HL-60 (cell line): Measurements from ENCODE around the gene PCSK9.

Experiments
- DNase-seq, 2 experiments: peaks; one replicate each; pipeline ENCODE4 v3.0.0-alpha.2; 2010 to 2020; ENCODE audit warnings: low read depth in 1 of 2, low spot score in 1 of 2
- H3K27ac ChIP-seq: fragments of 250-450 bp; sonication (Bioruptor Pico); replicated peaks from 2 replicates; pipeline ENCODE4 v1.5.1; 2020; ENCODE audit warnings: mild to moderate bottlenecking, moderate library complexity
- H3K27me3 ChIP-seq: fragments of 250-450 bp; sonication (Bioruptor Pico); 2 replicates; pipeline ENCODE4 v1.5.1; 2021; ENCODE audit warnings: mild to moderate bottlenecking, moderate library complexity; ENCODE audit not compliant: insufficient read depth, poor library complexity, severe bottlenecking
- H3K4me3 ChIP-seq: replicated peaks from 2 replicates; pipeline ENCODE4 v1.5.1; 2011; ENCODE audit warnings: mild to moderate bottlenecking, control low read depth, low read length; ENCODE audit not compliant: insufficient read depth
- GABPA ChIP-seq: IDR thresholded peaks from 2 replicates; pipeline ENCODE4 v1.6.1; 2012; ENCODE audit warnings: low read depth
- POLR2AphosphoS5 ChIP-seq: IDR thresholded peaks from 2 replicates; pipeline ENCODE4 v1.6.1; 2012; ENCODE audit warnings: low read depth
- SPI1 ChIP-seq: IDR thresholded peaks from 2 replicates; pipeline ENCODE4 v1.6.1; 2012; ENCODE audit warnings: low read depth, mild to moderate bottlenecking, borderline replicate concordance
- TF ChIP-seq, protein P1 (sequence below): IDR thresholded peaks from one replicate; pipeline ENCODE4 v1.5.1; 2011; ENCODE audit warnings: low read length, control low read depth, inconsistent platforms; ENCODE audit not compliant: insufficient read depth
- TF ChIP-seq, protein P2 (sequence below): IDR thresholded peaks from 2 replicates; pipeline ENCODE4 v1.6.1; 2012; ENCODE audit warnings: low read depth; ENCODE audit not compliant: insufficient replicate concordance

Gene PCSK9

DNA sequence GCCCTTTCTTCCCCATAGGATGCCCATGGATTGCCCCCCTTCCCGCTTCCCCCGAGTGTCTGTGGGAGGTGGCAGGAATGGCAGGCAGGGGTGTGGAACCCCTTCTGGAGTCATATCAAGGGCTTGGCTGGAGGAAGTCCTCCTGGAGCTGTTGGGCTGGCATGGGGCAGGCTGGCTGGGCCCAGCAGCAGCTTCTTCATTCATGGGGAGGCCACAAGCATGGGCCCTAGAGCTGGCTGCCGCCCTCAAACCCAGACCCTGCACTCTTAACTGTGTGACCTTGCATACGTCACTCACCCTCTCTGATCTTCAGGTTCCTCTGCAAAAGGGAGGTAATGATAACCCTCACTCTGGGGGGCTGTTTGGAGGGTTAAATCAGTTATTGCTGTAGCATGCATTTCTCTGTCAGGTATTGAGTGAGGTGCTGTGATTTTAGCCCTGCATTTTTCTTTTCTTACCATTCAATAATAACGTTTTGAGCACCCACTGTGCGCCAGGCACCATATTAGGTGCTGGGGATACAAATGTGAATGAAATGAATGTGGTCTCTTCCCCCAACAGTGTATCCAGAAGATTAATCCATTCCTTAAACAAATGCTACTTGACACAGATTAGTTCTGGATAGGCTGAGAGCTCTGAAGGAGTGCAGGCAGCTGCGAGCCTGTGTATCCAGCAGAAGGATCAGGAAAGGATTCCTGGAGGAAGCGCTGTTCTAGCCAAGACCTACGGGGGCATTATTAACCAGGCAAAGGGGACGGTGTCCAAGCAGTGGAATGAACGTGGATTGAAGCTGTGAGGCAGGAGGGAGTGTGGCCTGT lies 9.3 kb downstream of the PCSK9 start:
- TF ChIP-seq SPI1 (no peak), GABPA (no peak), POLR2AphosphoS5 (no peak)
- TF ChIP-seq, protein P1, sequence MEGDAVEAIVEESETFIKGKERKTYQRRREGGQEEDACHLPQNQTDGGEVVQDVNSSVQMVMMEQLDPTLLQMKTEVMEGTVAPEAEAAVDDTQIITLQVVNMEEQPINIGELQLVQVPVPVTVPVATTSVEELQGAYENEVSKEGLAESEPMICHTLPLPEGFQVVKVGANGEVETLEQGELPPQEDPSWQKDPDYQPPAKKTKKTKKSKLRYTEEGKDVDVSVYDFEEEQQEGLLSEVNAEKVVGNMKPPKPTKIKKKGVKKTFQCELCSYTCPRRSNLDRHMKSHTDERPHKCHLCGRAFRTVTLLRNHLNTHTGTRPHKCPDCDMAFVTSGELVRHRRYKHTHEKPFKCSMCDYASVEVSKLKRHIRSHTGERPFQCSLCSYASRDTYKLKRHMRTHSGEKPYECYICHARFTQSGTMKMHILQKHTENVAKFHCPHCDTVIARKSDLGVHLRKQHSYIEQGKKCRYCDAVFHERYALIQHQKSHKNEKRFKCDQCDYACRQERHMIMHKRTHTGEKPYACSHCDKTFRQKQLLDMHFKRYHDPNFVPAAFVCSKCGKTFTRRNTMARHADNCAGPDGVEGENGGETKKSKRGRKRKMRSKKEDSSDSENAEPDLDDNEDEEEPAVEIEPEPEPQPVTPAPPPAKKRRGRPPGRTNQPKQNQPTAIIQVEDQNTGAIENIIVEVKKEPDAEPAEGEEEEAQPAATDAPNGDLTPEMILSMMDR, result no peak
- TF ChIP-seq, protein P2, sequence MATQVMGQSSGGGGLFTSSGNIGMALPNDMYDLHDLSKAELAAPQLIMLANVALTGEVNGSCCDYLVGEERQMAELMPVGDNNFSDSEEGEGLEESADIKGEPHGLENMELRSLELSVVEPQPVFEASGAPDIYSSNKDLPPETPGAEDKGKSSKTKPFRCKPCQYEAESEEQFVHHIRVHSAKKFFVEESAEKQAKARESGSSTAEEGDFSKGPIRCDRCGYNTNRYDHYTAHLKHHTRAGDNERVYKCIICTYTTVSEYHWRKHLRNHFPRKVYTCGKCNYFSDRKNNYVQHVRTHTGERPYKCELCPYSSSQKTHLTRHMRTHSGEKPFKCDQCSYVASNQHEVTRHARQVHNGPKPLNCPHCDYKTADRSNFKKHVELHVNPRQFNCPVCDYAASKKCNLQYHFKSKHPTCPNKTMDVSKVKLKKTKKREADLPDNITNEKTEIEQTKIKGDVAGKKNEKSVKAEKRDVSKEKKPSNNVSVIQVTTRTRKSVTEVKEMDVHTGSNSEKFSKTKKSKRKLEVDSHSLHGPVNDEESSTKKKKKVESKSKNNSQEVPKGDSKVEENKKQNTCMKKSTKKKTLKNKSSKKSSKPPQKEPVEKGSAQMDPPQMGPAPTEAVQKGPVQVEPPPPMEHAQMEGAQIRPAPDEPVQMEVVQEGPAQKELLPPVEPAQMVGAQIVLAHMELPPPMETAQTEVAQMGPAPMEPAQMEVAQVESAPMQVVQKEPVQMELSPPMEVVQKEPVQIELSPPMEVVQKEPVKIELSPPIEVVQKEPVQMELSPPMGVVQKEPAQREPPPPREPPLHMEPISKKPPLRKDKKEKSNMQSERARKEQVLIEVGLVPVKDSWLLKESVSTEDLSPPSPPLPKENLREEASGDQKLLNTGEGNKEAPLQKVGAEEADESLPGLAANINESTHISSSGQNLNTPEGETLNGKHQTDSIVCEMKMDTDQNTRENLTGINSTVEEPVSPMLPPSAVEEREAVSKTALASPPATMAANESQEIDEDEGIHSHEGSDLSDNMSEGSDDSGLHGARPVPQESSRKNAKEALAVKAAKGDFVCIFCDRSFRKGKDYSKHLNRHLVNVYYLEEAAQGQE, result no peak
- H3K27me3 ChIP-seq, result no peaks in the 10 kb centered on the region
- no peak overlapping the region for H3K27ac ChIP-seq
- no peak for DNase-seq
- H3K4me3 ChIP-seq, result no peak overlapping the region

DNA sequence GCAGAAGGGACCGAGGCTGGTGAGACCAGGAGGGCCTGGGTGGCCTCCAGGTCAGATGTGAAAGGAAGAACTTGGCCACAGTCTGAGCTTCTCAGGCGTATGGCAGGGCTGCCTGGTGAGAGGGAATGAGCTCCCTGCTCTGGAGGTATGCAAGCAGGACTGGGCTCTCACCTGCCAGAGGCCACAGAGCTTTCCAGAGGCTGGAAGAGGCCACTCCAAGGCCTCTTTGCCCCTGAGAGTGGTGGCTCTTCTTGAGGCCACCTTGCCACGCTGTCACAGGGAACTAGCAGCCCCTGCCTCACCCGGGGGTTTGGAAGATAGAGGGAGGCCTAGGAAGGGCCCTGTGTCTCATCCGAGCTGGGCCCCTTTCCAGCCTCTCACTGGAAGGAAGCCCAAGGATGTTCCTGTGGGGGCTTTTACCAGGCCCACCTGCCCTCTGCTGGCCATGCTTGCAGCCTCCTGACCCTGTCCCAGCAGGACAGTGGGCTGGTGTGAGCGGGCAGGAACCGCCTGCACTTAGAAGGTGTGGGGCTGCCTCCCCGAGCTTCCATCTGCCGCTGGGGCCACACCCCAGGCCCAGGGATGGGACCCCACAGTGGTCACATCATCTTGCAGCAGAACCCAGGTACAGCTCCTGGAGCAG lies 10.0 kb downstream of the PCSK9 start:
- Histone ChIP-seq H3K27me3 (no peaks in the 10 kb centered on the region), H3K4me3 (no peak overlapping the region), H3K27ac (no peak overlapping the region)
- TF ChIP-seq POLR2AphosphoS5, result no peak
- TF ChIP-seq GABPA, result no peak
- TF ChIP-seq, protein P1, result no peak
- no peak for TF ChIP-seq SPI1
- TF ChIP-seq, protein P2, result no peak
- DNase-seq, result no peak

DNA sequence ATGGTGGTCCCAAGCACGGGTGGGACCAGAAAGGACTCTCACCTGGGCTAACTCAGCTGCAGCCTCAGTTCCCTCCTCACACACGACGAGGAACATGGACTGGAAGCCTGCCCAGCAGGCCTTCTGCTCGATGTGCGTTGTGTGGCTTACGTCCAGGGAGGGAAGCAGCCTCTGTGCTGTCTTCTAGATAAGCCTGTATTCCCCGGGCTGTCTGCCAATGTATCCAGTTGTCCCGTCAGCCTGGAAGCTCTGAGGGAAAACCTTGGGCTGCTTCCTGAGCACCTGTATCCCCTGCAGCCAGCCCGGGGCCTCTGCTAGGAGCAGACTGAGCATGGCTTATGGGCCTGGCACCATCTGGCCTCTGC lies 10.5 kb downstream of the PCSK9 start:
- H3K27ac ChIP-seq, result no peak overlapping the region
- DNase-seq, result no peak
- TF ChIP-seq GABPA, result no peak
- TF ChIP-seq, protein P1, result no peak
- TF ChIP-seq SPI1, result no peak
- TF ChIP-seq, protein P2, result no peak
- no peaks in the 10 kb centered on the region for H3K27me3 ChIP-seq
- no peak overlapping the region for H3K4me3 ChIP-seq
